HCT116 (cell line): Measurements from ENCODE around the gene PHTF1. TPM values are rescaled to one million over a fixed set of nuclear protein-coding genes. Genes with fewer than 3 reads are reported as not detected.

Experiments
- ATAC-seq: fragments of 200-7000 bp; cut with Tn5 transposase; 2 replicates; pipeline ENCODE4 v1.9.1; 2020; ENCODE audit warnings: mild to moderate bottlenecking, moderate library complexity
- BruUV-seq: library from RNA; stranded (reverse); fragments of 400-500 nt; replicated peaks from 2 replicates; lab custom pipeline; 2021; lab: Mats Ljungman, UMichigan
- CTCF ChIA-PET: fragments of 300-600 bp; sonication (Branson Sonifier 250); formaldehyde crosslinking; loops from one replicate; lab custom pipeline; 2021; ENCODE audit warnings: antibody characterized with exemption; lab: Charles Lee
- POLR2A ChIA-PET: fragments of 300-600, 350-600 bp; sonication (Branson Sonifier 250); formaldehyde crosslinking; loops from one replicate; lab custom pipeline; 2021; ENCODE audit warnings: antibody characterized with exemption; lab: Charles Lee
- RAD21 ChIA-PET, 2 experiments: fragments of 300-600 bp; sonication (Branson Sonifier 250); formaldehyde crosslinking; loops; one replicate each; lab custom pipeline; 2023; ENCODE audit warnings: low total read pairs in 2 of 2; ENCODE audit not compliant: uncharacterized antibody in 2 of 2, unreplicated experiment in 2 of 2, low non-redundant PET in 1 of 2; lab: Charles Lee
- DNase-seq: peaks from one replicate; pipeline ENCODE4 v3.0.0-alpha.2; 2010; ENCODE audit warnings: low read depth, low spot score
- H2AFZ ChIP-seq: fragments of 200-600 bp; shearing (Covaris generic), sonication (generic); 2 replicates; pipeline ENCODE4 v1.6.1; 2017; ENCODE audit warnings: low read depth, mixed run types, mixed read lengths, antibody characterized with exemption, low read length; ENCODE audit not compliant: poor library complexity, severe bottlenecking
- H3K27ac ChIP-seq: 2 replicates; pipeline ENCODE4 v1.5.1; 2012; ENCODE audit warnings: low read depth, low read length
- H3K27me3 ChIP-seq: fragments of 200-600 bp; sonication (generic); 2 replicates; pipeline ENCODE4 v1.6.1; 2016; ENCODE audit warnings: mixed run types, low read length, mixed read lengths; ENCODE audit not compliant: insufficient read depth
- H3K36me3 ChIP-seq, 2 experiments: fragments of 200-500 bp in 1 of 2; fragments of 200-600 bp in 1 of 2; sonication (Bioruptor generic) in 1 of 2; sonication (generic) in 1 of 2; 2 replicates each; pipeline versions ENCODE4 v1.5.1 to v1.6.1; 2014 to 2016; ENCODE audit warnings: low read length in 2 of 2, inconsistent platforms in 1 of 2, mixed read lengths in 1 of 2, mixed run types in 1 of 2; ENCODE audit not compliant: insufficient read depth in 2 of 2, control insufficient read depth in 1 of 2
- H3K4me1 ChIP-seq, 2 experiments: fragments of 200-600 bp in 1 of 2; sonication (generic) in 1 of 2; 2 replicates each; pipeline versions ENCODE4 v1.5.1 to v1.6.1; 2012 to 2017; ENCODE audit warnings: low read length in 2 of 2, inconsistent platforms in 1 of 2, mild to moderate bottlenecking in 1 of 2, mixed read lengths in 1 of 2, mixed run types in 1 of 2, moderate library complexity in 1 of 2; ENCODE audit not compliant: insufficient read depth in 2 of 2, control insufficient read depth in 1 of 2
- H3K4me2 ChIP-seq: fragments of 200-600 bp; sonication (generic); 2 replicates; pipeline ENCODE4 v1.6.1; 2017; ENCODE audit warnings: mixed run types, low read length, mixed read lengths
- H3K4me3 ChIP-seq, 2 experiments: fragments of 200-600 bp in 1 of 2; sonication (generic) in 1 of 2; replicated peaks in 1 of 2; 2 replicates each; pipeline ENCODE4 v1.5.1; 2011 to 2016; ENCODE audit warnings: low read length in 2 of 2, control low read depth in 1 of 2, low read depth in 1 of 2, mild to moderate bottlenecking in 1 of 2, mixed read lengths in 1 of 2, mixed run types in 1 of 2
- H3K79me2 ChIP-seq: fragments of 200-600 bp; sonication (generic); 2 replicates; pipeline ENCODE4 v1.6.1; 2017; ENCODE audit warnings: mild to moderate bottlenecking, mixed run types, low read length, moderate library complexity, mixed read lengths; ENCODE audit not compliant: insufficient read depth
- H3K9ac ChIP-seq: fragments of 200-600 bp; sonication (generic); 2 replicates; pipeline ENCODE4 v1.6.1; 2016; ENCODE audit warnings: low read length, mixed read lengths
- H3K9me2 ChIP-seq: fragments of 200-600 bp; sonication (generic), shearing (Covaris generic); 2 replicates; pipeline ENCODE4 v1.6.1; 2017; ENCODE audit warnings: mixed run types, mild to moderate bottlenecking, moderate library complexity; ENCODE audit not compliant: insufficient read depth
- H3K9me3 ChIP-seq, 2 experiments: fragments of 200-500 bp in 1 of 2; fragments of 200-600 bp in 1 of 2; sonication (Bioruptor generic) in 1 of 2; sonication (generic) in 1 of 2; 2 replicates each; pipeline ENCODE4 v1.6.1; 2014 to 2017; ENCODE audit warnings: low read length in 2 of 2, mixed read lengths in 2 of 2, inconsistent platforms in 1 of 2, low read depth in 1 of 2, mild to moderate bottlenecking in 1 of 2, mixed run types in 1 of 2, moderate library complexity in 1 of 2; ENCODE audit not compliant: control insufficient read depth in 1 of 2, insufficient read depth in 1 of 2
- H4K20me1 ChIP-seq: fragments of 200-600 bp; sonication (generic), shearing (Covaris generic); 2 replicates; pipeline ENCODE4 v1.6.1; 2017; ENCODE audit warnings: mixed run types, mild to moderate bottlenecking, moderate library complexity; ENCODE audit not compliant: insufficient read depth
- CBX3 ChIP-seq: IDR thresholded peaks from 2 replicates; pipeline ENCODE4 v1.6.1; 2012; ENCODE audit warnings: low read depth
- CEBPB ChIP-seq: IDR thresholded peaks from 2 replicates; pipeline ENCODE4 v1.6.1; 2012; ENCODE audit warnings: low read depth
- ELF1 ChIP-seq: IDR thresholded peaks from 2 replicates; pipeline ENCODE4 v1.6.1; 2012; ENCODE audit warnings: low read depth, borderline replicate concordance
- EZH2 ChIP-seq: fragments of 200-600 bp; sonication (generic); IDR thresholded peaks from 2 replicates; pipeline ENCODE4 v1.6.1; 2017; ENCODE audit warnings: antibody characterized with exemption, mixed run types
- EZH2phosphoT487 ChIP-seq: fragments of 200-600 bp; IDR thresholded peaks from 2 replicates; pipeline ENCODE4 v1.6.1; 2018; ENCODE audit warnings: antibody characterized with exemption, borderline replicate concordance
- JUND ChIP-seq: IDR thresholded peaks from 2 replicates; pipeline ENCODE4 v1.6.1; 2012
- POLR2A ChIP-seq: IDR thresholded peaks from 2 replicates; pipeline ENCODE4 v1.7.0; 2011; ENCODE audit warnings: borderline replicate concordance; ENCODE audit not compliant: insufficient read depth, insufficient read length; ENCODE audit errors: extremely low read depth
- POLR2AphosphoS5 ChIP-seq: IDR thresholded peaks from 2 replicates; pipeline ENCODE4 v1.6.1; 2011; ENCODE audit warnings: mild to moderate bottlenecking, low read depth, low read length, moderate library complexity
- RAD21 ChIP-seq: IDR thresholded peaks from 2 replicates; pipeline ENCODE4 v1.6.1; 2012; ENCODE audit warnings: low read depth, mild to moderate bottlenecking
- REST ChIP-seq: IDR thresholded peaks from 2 replicates; pipeline ENCODE4 v1.6.1; 2012; ENCODE audit warnings: low read depth
- SIN3A ChIP-seq: IDR thresholded peaks from 2 replicates; pipeline ENCODE4 v1.6.1; 2012; ENCODE audit warnings: low read depth
- SP1 ChIP-seq: IDR thresholded peaks from 2 replicates; pipeline ENCODE4 v1.6.1; 2012; ENCODE audit warnings: low read depth
- SRF ChIP-seq: IDR thresholded peaks from 2 replicates; pipeline ENCODE4 v1.6.1; 2012; ENCODE audit warnings: low read depth
- TCF7L2 ChIP-seq: IDR thresholded peaks from 2 replicates; pipeline ENCODE4 v1.7.0; 2011; ENCODE audit warnings: borderline replicate concordance, inconsistent platforms; ENCODE audit not compliant: insufficient read depth, insufficient read length; ENCODE audit errors: extremely low read depth
- ZFX ChIP-seq: fragments of 450-650 bp; IDR thresholded peaks from 2 replicates; pipeline ENCODE4 v1.6.1; 2017
- ZNF274 ChIP-seq: fragments of 200-500 bp; sonication (Bioruptor generic); IDR thresholded peaks from 2 replicates; pipeline ENCODE4 v1.6.1; 2014; ENCODE audit warnings: mild to moderate bottlenecking, low read depth, low read length, inconsistent platforms
- intact Hi-C: fragments of 100-400 bp; cut with micrococcal nuclease; formaldehyde crosslinking; loops from 2 replicates; pipeline ENCODE4 v1.10.0; 2022
- total RNA-seq: library from RNA; stranded (reverse); gene quantifications from one replicate; pipeline ENCODE4 v1.2.1, GENCODE V29; 2021; ENCODE audit not compliant: unreplicated experiment
- TF ChIP-seq, protein P1 (sequence below): IDR thresholded peaks from 2 replicates; pipeline ENCODE4 v1.6.1; 2011; ENCODE audit warnings: mild to moderate bottlenecking, low read length, moderate library complexity; ENCODE audit not compliant: insufficient replicate concordance; ENCODE audit errors: extremely low read depth
- TF ChIP-seq, protein P2 (sequence below): IDR thresholded peaks from 2 replicates; pipeline ENCODE4 v1.6.1; 2012
- TF ChIP-seq, protein P3 (sequence below): IDR thresholded peaks from 2 replicates; pipeline ENCODE4 v1.6.1; 2012
- TF ChIP-seq, protein P4 (sequence below), 3 experiments: fragments of 200-600 bp in 1 of 3; sonication (generic) in 1 of 3; IDR thresholded peaks in 2 of 3; conservative IDR thresholded peaks in 1 of 3; 2 replicates each; pipeline ENCODE4 v1.5.1; 2012 to 2017; ENCODE audit warnings: low read depth in 2 of 3, low read length in 2 of 3, antibody characterized with exemption in 1 of 3, borderline replicate concordance in 1 of 3, control low read depth in 1 of 3, mild to moderate bottlenecking in 1 of 3, mixed read lengths in 1 of 3, mixed run types in 1 of 3, moderate library complexity in 1 of 3; ENCODE audit not compliant: insufficient read depth in 1 of 3

PHTF1 gene
- total RNA-seq, 1 experiment from 2014 or later: 11.4 TPM

DNA sequence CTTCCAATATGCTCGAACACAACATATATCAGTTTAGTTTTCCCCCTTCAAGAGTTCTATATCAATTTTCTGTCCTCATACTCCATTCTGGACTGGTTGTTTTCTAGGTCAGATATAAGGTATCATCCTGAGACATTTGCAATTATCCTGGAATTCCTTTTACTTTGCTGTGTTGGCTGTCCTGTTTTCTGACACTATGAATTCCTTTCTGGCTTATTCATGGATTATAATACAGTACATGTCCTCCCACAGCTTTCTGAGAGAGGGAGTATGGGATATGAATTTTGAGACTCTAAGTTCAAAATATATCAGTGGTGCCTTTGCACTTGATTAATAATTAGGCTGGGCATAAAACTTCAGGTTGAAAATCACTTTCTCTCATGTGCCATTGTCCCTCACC, 11.9 kb downstream of the PHTF1 start:
- no peak overlapping the region for H3K27ac ChIP-seq
- H3K27me3 ChIP-seq: no peaks in the 10 kb centered on the region
- ATAC-seq (no peak), DNase-seq (no peak)
- H3K4me2 ChIP-seq: no peak overlapping the region
- H3K36me3 ChIP-seq: no peaks in the 10 kb centered on the region
- H3K9ac ChIP-seq: no peak overlapping the region
- no peak for TF ChIP-seq POLR2AphosphoS5
- TF ChIP-seq, protein P1, sequence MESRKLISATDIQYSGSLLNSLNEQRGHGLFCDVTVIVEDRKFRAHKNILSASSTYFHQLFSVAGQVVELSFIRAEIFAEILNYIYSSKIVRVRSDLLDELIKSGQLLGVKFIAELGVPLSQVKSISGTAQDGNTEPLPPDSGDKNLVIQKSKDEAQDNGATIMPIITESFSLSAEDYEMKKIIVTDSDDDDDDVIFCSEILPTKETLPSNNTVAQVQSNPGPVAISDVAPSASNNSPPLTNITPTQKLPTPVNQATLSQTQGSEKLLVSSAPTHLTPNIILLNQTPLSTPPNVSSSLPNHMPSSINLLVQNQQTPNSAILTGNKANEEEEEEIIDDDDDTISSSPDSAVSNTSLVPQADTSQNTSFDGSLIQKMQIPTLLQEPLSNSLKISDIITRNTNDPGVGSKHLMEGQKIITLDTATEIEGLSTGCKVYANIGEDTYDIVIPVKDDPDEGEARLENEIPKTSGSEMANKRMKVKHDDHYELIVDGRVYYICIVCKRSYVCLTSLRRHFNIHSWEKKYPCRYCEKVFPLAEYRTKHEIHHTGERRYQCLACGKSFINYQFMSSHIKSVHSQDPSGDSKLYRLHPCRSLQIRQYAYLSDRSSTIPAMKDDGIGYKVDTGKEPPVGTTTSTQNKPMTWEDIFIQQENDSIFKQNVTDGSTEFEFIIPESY: no peak
- no peak for TF ChIP-seq REST
- no peak for TF ChIP-seq SRF
- no peak for TF ChIP-seq ELF1
- TF ChIP-seq, protein P2, sequence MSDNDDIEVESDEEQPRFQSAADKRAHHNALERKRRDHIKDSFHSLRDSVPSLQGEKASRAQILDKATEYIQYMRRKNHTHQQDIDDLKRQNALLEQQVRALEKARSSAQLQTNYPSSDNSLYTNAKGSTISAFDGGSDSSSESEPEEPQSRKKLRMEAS: no peak
- TF ChIP-seq TCF7L2: no peak
- no peak for TF ChIP-seq JUND
- no peak for TF ChIP-seq RAD21
- TF ChIP-seq, protein P3, sequence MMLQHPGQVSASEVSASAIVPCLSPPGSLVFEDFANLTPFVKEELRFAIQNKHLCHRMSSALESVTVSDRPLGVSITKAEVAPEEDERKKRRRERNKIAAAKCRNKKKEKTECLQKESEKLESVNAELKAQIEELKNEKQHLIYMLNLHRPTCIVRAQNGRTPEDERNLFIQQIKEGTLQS: no peak
- TF ChIP-seq SP1: no peak
- no peak for TF ChIP-seq POLR2A
- no peak for TF ChIP-seq EZH2
- TF ChIP-seq CEBPB: no peak
- TF ChIP-seq SIN3A: no peak
- TF ChIP-seq, protein P4, sequence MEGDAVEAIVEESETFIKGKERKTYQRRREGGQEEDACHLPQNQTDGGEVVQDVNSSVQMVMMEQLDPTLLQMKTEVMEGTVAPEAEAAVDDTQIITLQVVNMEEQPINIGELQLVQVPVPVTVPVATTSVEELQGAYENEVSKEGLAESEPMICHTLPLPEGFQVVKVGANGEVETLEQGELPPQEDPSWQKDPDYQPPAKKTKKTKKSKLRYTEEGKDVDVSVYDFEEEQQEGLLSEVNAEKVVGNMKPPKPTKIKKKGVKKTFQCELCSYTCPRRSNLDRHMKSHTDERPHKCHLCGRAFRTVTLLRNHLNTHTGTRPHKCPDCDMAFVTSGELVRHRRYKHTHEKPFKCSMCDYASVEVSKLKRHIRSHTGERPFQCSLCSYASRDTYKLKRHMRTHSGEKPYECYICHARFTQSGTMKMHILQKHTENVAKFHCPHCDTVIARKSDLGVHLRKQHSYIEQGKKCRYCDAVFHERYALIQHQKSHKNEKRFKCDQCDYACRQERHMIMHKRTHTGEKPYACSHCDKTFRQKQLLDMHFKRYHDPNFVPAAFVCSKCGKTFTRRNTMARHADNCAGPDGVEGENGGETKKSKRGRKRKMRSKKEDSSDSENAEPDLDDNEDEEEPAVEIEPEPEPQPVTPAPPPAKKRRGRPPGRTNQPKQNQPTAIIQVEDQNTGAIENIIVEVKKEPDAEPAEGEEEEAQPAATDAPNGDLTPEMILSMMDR (IDR thresholded peaks at IDR 0.05 in 2 of 3, conservative IDR thresholded peaks at IDR 0.05 in 1 of 3; ENCODE audit: borderline replicate concordance in 1 of 3, insufficient read depth in 1 of 3, low read depth in 2 of 3, low read length in 2 of 3): no peak
- TF ChIP-seq ZFX: no peak
- TF ChIP-seq ZNF274: no peak
- no peak for TF ChIP-seq EZH2phosphoT487
- no peak for TF ChIP-seq CBX3
- no peaks in the 10 kb centered on the region for H3K79me2 ChIP-seq
- POLR2A ChIA-PET: no interaction called here
- RAD21 ChIA-PET: no interaction called here
- H3K4me3 ChIP-seq: no peak overlapping the region
- no peaks in the 10 kb centered on the region for H4K20me1 ChIP-seq
- CTCF ChIA-PET: interaction anchor here (0.7 kb wide), 1 partner anchor 12 kb away, joined by 3 read pairs; the partner anchor contains the start of gene PHTF1
- intact Hi-C loops: no loop called here
- no peaks in the 10 kb centered on the region for H3K9me2 ChIP-seq
- H3K4me1 ChIP-seq: peaks cover 0 to 5% of the 10 kb centered on the region in 2 experiments; a peak in 1 of 4 replicates
- no peaks in the 10 kb centered on the region for H3K9me3 ChIP-seq
- BruUV-seq: no TSS peak
- no peak overlapping the region for H2AFZ ChIP-seq
